GM18868 (cell line): Measurements from ENCODE around the gene KRTAP1-5.
"Not testable (repeated sequence)": the region's sequence is repeated elsewhere in the genome, so short reads cannot be mapped to it uniquely, and the experiment has no call there.

Experiments used
- ATAC-seq: cut with Tn5 transposase; IDR thresholded peaks from one replicate; pipeline ENCODE4 v1.9.1; 2021; ENCODE audit warnings: mild to moderate bottlenecking, moderate library complexity; ENCODE audit not compliant: unreplicated experiment

The KRTAP1-5 gene, protein sequence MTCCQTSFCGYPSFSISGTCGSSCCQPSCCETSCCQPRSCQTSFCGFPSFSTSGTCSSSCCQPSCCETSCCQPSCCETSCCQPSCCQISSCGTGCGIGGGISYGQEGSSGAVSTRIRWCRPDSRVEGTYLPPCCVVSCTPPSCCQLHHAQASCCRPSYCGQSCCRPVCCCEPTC

DNA sequence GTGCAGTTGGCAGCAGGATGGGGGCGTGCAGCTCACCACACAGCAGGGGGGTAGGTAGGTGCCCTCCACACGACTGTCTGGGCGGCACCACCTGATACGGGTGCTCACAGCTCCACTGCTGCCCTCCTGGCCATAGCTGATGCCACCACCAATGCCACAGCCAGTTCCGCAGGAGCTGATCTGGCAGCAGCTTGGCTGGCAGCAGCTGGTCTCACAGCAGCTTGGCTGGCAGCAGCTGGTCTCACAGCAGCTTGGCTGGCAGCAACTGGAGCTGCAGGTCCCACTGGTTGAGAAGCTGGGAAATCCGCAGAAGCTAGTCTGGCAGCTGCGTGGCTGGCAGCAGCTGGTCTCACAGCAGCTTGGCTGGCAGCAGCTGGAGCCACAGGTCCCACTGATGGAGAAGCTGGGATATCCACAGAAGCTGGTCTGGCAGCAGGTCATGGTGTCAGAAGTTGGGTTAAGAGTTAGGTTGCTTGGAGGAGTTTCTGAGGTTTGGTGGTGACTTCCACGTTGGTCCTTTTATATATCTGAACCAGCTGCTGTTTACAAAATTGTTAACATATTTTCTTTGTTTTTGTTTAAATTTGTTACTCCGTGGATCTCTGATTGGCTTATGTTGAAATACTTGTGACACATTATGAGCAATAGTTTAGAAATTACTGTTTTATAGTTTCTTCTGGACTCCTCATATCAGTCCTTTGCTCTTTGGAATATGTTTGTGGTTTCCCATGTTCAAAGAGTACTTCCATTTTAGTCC lies at the start of gene KRTAP1-5:
KRTAP1-5 (minus strand) TSS at position 494 of the 757 bp plus-strand sequence; CDS start at position 441, 53 bp downstream.
- ATAC-seq = no peak

- ATAC-seq = no peak
Observed at GRCh38 chr17:41076788-41077187, 49.8 kb upstream of the KRTAP1-5 start.

- ATAC-seq = no peak
Observed at GRCh38 chr17:41073676-41074075, 46.7 kb upstream of the KRTAP1-5 start.

DNA sequence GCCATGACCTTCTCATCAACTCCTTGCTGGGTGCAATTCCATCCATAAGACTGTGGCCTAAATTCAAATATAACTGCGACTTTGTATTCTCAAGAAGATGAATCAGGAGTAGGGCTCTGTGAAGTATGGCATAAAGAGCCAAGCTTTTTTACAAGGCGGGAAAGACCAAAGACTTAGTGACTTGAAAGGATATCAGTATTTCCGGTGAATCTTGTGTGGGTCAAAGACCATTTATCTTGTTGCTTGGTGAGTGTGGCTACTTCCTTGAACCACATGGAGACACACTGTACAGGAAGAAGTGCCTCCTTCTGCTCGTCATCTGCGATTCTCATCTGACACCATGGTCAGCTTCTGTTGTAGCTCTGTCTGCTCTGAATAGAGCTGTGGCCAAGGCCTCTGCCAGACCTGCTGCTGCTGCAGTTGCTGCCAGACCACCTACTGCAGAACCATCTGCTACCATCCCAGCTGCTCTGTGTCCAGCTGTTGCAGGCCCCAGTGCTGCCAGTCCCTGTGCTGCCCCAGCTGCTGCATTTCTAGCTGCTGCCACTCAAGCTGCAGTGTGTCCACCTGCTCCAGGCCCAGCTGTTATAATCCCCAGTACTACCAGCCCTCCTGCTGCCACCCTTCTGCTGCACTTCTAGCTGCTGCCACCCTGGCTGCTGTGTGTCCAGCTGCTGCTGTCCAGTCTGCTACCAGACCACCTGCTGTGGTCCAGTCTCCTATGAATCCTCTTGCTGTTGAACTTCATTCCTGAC lies 44.8 kb upstream of the KRTAP1-5 start:
- ATAC-seq = no peak

GRCh38 chr17:41069031-41069430 lies 42.0 kb upstream of the KRTAP1-5 start:
- no peak for ATAC-seq

- ATAC-seq = no peak
Observed at GRCh38 chr17:41067281-41067680, 40.3 kb upstream of the KRTAP1-5 start.

DNA sequence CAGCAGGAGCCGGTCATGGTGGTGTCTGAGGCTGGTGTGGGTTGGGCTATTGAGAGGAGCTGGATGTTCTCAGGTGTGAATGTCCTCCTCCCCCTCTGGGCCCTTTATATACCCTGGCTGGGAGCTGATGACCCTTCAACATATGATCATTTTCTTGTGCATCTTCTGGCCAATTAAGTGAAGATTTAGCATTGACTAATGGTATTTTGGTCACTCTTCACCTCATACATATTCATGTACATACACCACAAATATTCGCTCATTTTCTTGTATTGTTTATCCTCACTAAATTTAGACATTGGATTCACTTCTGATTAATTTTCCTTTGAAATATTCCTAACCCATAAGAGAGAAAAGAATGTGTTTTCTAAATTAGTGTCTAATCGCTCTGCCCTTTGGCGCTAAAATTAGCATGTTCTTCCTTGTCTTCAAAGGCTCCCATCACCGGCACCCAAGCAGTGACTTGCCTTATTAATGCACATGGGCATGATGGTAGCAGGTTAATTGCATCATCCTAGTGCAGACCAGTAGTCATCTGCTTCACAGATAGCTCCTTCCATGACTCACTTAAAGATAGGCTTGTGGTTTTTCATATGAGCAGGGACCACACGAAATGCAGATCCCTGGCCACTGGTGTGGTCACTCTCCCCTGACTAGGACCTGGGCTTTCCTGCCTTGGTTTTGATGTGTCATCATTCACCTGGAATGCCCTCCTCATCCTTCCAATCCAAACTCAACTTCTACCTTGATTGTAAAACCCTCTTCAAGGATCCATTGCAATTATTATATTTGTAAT lies 39.0 kb upstream of the KRTAP1-5 start, which contains the start of gene KRTAP2-4:
KRTAP2-4 (minus strand) TSS at position 51 of the 796 bp plus-strand sequence; CDS start at position 17, 34 bp downstream.
- no peak for ATAC-seq

DNA sequence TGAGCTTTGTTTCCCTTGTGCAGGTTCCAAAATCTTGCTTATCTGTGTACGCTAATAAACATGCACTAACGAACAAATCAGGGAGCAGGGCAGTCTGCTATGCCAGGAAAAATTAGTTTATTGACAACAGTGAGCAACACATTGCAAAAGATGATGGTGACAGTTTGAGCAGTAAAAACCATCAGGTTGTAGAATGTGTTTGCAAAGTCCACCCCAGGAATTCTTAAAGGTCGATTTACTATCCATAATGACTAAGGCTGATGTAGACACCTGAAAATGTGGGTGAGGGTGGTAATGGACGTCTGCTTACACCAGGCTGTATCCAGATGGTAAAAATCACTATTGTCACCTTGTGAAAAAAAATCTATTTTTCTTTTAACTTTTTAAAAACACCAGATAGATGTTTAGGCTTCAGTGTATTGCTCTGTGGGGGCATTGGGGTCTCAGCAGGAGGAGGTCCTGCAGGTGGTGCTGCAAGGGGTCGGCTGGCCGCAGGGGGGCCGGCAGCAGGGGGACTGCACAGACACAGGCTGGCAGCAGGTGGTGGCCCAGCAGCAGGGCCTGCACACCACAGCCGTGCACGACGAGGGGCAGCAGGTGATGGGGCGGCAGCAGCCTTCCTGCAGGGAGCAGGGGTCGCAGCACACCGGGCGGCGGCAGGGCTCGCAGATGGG lies 38.1 kb upstream of the KRTAP1-5 start:
- not testable (repeated sequence) for ATAC-seq

DNA sequence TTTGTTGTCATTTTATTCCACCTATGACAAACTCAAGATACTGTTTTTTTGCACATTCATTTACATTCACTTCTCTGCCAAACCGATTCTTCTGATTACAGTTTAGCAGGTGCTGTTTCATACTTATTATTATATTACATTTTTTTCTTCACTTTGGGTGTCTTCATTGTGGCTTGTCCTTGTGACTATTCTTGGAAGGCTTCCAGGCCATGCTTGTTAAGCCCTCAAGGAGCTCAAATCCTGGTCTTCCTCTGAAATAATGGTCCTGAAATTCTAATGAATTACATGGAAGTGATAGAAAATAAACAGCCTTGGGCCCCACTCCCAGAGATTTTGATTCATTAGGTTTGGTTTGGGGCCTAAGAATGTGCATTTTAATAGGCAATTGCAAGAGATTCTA lies 37.3 kb upstream of the KRTAP1-5 start:
- no peak for ATAC-seq

DNA sequence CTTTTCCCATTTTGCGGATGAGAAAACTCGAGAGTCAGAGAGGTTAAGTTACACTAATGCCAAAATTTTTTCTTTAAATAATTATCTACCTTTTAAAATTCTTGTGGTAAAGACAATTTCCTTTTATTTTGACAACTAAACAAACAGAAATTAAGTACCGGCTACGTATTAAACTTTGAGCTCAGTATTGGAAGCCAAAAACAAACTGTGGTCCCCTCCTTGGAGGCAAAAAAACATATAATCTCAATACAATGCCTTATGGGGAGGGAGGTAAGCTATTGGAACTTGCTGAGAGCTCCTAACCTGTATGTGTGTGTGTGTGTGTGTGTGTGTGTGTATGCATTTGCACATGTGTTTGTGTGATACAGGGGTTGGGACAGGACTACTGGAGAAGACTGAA lies 36.4 kb upstream of the KRTAP1-5 start:
- ATAC-seq = no peak

GRCh38 chr17:41061964-41062363 lies 35.0 kb upstream of the KRTAP1-5 start:
- no peak for ATAC-seq

- no peak for ATAC-seq
Observed at GRCh38 chr17:41060052-41060604, 33.1 kb upstream of the KRTAP1-5 start, which contains the start of gene KRTAP2-3. Gene KRTAP2-3 (minus strand): TSS chr17:41060114. CDS start chr17:41060050, 64 bp downstream.

- ATAC-seq = not testable (repeated sequence)
Observed at GRCh38 chr17:41059276-41060051, 32.5 kb upstream of the KRTAP1-5 start.

GRCh38 chr17:41058741-41059140 lies 31.7 kb upstream of the KRTAP1-5 start:
- ATAC-seq = no peak

GRCh38 chr17:41057547-41057946 lies 30.5 kb upstream of the KRTAP1-5 start:
- ATAC-seq = no peak

DNA sequence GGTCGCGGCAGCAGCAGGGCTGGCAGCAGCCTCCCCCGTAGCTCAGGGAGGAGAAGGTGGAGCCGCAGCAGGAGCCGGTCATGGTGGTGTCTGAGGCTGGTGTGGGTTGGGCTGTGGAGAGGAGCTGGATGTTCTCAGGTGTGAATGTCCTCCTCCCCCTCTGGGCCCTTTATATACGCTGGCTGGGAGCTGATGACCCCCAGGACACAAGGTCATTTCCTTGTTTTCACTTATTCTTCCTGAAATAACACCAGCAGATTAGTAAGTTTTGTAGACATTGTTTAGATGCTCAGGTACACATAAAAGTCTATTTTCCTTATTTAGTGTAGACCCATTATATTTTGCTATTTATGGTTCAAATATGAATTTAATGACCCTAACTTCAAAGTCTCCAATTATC lies 28.1 kb upstream of the KRTAP1-5 start, which contains the start of gene KRTAP2-2:
KRTAP2-2 (minus strand) TSS at position 101 of the 400 bp plus-strand sequence; CDS start at position 82, 19 bp downstream.
- not testable (repeated sequence) for ATAC-seq

- not testable (repeated sequence) for ATAC-seq
Observed at GRCh38 chr17:41054556-41054955, 27.5 kb upstream of the KRTAP1-5 start.

GRCh38 chr17:41054025-41054424 lies 27.0 kb upstream of the KRTAP1-5 start:
- ATAC-seq = no peak

GRCh38 chr17:41052566-41052965 lies 25.6 kb upstream of the KRTAP1-5 start:
- no peak for ATAC-seq
